ENCODE data around the gene BRD4. TPM values are rescaled to one million over a fixed set of nuclear protein-coding genes. Genes with fewer than 3 reads are reported as not detected.
"Not testable (repeated sequence)": the region's sequence is repeated elsewhere in the genome, so short reads cannot be mapped to it uniquely, and the experiment has no call there.

Gene BRD4
- total RNA-seq, 4 donors from 2014 or later: 7.7 to 38.2 (median 31.3) TPM

DNA sequence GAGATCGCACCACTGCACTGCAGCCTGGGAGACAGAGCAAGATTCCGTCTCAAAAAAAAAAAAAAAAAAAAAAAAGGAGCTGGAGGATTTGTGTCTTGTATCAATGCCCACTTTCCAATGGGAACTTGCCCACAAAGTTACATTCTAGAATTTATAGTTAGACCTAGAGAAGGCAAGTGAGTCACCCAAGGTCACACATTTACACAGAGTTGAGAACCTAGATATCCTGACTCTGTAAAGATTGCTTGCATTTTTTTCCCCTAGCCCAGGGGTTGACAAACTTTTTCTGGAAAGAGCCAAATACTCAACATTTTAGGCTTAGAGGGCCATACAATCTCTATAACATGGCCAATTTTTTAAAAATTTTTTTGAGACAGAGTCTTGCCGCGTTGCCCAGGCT, 7.7 kb upstream of the BRD4 start:
- H3K27me3 ChIP-seq: no peaks in the 10 kb centered on the region
- no peaks in the 10 kb centered on the region for H3K4me1 ChIP-seq
- DNase-seq: no peak
- peaks cover 0 to 15% (median 0%) of the 10 kb centered on the region in 3 donors for H3K36me3 ChIP-seq
- H3K9me3 ChIP-seq: no peaks in the 10 kb centered on the region
- 85 to 94% methylated on average over 4 of the region's 4 CpGs for WGBS, 2 donors
- no peak overlapping the region for H3K27ac ChIP-seq
- TF ChIP-seq POLR2A (IDR thresholded peaks at IDR 0.05): no peak
- TF ChIP-seq, protein P1, sequence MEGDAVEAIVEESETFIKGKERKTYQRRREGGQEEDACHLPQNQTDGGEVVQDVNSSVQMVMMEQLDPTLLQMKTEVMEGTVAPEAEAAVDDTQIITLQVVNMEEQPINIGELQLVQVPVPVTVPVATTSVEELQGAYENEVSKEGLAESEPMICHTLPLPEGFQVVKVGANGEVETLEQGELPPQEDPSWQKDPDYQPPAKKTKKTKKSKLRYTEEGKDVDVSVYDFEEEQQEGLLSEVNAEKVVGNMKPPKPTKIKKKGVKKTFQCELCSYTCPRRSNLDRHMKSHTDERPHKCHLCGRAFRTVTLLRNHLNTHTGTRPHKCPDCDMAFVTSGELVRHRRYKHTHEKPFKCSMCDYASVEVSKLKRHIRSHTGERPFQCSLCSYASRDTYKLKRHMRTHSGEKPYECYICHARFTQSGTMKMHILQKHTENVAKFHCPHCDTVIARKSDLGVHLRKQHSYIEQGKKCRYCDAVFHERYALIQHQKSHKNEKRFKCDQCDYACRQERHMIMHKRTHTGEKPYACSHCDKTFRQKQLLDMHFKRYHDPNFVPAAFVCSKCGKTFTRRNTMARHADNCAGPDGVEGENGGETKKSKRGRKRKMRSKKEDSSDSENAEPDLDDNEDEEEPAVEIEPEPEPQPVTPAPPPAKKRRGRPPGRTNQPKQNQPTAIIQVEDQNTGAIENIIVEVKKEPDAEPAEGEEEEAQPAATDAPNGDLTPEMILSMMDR (IDR thresholded peaks at IDR 0.05): no peak
- intact Hi-C loops (cut with DNase I): no loop called here
- no peak overlapping the region for H3K4me3 ChIP-seq

DNA sequence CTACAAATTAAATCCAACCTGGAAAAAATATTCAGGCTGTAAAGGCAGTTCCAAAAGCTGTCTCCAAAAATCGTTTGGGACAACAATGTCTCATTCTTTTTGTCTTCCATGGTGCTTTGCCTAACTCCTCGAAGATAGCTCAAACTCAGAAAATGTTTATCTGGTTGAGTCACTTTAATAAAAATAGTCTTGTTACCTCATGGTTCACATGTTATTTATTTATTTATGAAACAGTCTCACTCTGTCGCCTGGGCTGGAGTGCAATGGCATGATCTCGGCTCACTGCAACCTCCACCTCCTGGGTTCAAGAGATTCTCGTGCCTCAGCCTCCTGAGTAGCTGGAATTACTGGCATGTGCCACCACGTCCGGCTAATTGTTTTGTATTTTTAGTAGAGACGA, 4.9 kb upstream of the BRD4 start:
- TF ChIP-seq, protein P1 (IDR thresholded peaks at IDR 0.05): no peak
- no peak for TF ChIP-seq POLR2A (IDR thresholded peaks at IDR 0.05)
- Histone ChIP-seq H3K4me3 (no peak overlapping the region), H3K27ac (peak overlapping the region in 1 of 4 donors; percentile 28), H3K36me3 (peaks cover 0 to 5% (median 0%) of the 10 kb centered on the region in 3 donors), H3K9me3 (no peaks in the 10 kb centered on the region), H3K27me3 (no peaks in the 10 kb centered on the region), H3K4me1 (peaks cover 10 to 17% (median 11%) of the 10 kb centered on the region in 3 donors)
- DNase-seq: no peak
- WGBS, 2 donors: 58 to 78% methylated on average over 8 of the region's 8 CpGs
- intact Hi-C loops (cut with DNase I): no loop called here

DNA sequence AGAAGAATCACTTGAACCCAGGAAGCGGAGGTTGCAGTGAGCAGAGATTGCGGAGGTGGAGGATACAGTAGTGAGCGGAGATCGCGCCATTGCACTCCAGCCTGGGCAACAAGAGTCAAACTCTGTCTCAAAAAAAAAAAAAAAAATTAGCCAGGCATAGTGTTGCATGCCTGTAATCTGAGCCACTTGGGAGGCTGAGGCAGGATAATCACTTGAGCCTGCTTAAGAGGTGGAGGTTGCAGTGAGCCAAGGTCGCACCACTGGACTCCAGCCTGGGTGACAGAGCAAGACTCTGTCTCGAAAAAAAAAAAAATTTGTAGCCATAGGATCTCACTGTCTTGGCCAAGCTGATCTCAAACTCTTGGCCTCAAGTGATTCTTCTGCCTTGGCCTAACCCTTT, 3.7 kb upstream of the BRD4 start:
- H3K4me3 ChIP-seq; H3K27ac ChIP-seq; H3K36me3 ChIP-seq; DNase-seq; H3K9me3 ChIP-seq; H3K27me3 ChIP-seq; intact Hi-C loops (cut with DNase I): not testable (repeated sequence)
- H3K4me1 ChIP-seq: peaks cover 10 to 21% (median 11%) of the 10 kb centered on the region in 3 donors
- WGBS, 2 donors: 80 to 92% methylated on average over 7 of the region's 7 CpGs

DNA sequence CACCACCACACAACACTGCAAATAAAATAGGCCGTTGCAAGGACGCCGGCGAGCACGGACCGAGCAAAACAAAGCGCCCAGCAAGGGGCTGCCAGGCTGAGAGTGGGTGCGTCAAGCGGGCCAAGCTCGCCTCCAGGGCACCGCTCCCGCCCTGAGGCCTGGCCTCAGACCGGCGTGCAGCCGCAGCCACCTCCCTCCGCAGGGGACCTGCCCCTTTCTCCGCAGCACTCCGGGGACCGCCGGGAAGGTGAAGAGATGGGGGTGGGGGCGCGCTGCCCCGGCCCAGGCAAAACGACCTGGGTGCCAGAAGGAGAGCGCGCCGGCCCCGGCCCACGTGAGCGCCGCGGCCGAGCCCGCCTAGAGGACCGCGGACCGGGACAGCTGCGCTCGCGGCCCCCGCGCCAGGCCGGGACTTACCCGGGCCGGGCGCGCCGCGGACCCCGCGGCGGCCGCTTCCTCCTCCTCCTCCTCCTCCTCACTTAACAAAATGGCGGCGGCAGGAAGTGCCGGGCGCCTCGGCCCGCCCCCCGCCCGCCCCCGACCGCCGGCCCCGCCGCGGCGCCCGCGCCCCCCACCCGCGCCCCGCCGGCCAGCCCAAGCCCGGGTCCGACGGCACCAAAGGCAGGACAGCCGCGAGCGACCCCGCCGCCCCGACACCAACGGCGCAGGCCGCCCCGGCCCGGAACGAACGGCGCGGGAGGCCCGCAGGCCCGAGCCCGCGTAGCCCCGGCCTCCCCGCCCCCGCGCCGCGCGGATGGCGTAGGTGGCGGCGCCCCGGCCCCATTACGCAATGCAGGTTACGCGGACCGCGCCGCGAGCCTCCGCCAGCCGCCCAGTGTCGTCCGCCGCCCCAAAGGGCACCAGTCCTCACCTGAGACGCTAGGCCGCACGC, 674 bp downstream of the BRD4 start:
- no peaks in the 10 kb centered on the region for H3K9me3 ChIP-seq
- no peaks in the 10 kb centered on the region for H3K36me3 ChIP-seq
- TF ChIP-seq, protein P1 (IDR thresholded peaks at IDR 0.05): no peak
- peak in 1 of 4 donors; percentile 9 for TF ChIP-seq POLR2A (IDR thresholded peaks at IDR 0.05)
- peak overlapping the region; percentile 93 to 99 (median 94) for H3K4me3 ChIP-seq
- H3K27ac ChIP-seq: peak overlapping the region; percentile 97 to 100 (median 98)
- peaks cover 32 to 64% (median 47%) of the 10 kb centered on the region in 3 donors for H3K4me1 ChIP-seq
- no peaks in the 10 kb centered on the region for H3K27me3 ChIP-seq
- WGBS, 2 donors: 0% methylated on average over 3 of the region's 122 CpGs; no CpG with 5 or more reads in 1 of the 2 donors
- intact Hi-C loops (cut with DNase I): no loop called here
- no peak for DNase-seq

DNA sequence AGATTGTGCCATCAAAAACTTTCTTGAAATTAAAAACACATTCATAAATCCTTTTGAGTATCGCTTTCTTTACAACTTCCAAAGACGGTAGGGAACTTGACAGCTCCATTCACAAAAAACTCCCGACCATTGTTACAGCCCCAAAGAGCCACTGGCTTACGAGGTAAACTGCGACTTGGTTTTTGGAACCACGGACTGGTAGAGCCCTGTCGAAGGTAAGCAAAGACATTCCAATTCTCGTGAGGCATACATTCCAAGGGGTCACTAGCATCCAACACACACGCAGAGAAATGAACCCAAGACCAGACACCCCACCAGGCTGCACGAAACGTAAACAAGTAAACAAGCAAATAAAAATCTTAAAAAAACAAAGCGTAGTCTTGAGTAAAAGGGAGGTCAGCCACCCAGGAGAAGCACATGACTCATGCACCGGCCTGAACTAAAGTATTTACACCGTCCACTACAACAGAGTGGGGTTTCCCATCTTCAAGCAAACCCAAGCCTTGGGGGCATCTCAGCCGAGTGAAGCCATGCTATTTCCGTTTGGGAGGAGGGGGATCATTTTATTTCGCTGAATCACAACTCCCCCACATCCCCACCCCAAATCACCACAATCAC, 1.4 kb downstream of the BRD4 start:
- H3K27ac ChIP-seq: peak overlapping the region; percentile 97 to 100 (median 98)
- intact Hi-C loops (cut with DNase I): no loop called here
- peak overlapping the region; percentile 93 to 99 (median 94) for H3K4me3 ChIP-seq
- 2 to 4% methylated on average over 15 of the region's 17 CpGs for WGBS, 2 donors
- no peak for DNase-seq
- H3K4me1 ChIP-seq: peaks cover 39 to 72% (median 55%) of the 10 kb centered on the region in 3 donors
- TF ChIP-seq, protein P1 (IDR thresholded peaks at IDR 0.05): no peak
- H3K27me3 ChIP-seq: no peaks in the 10 kb centered on the region
- H3K36me3 ChIP-seq: no peaks in the 10 kb centered on the region
- no peaks in the 10 kb centered on the region for H3K9me3 ChIP-seq
